GM12878 (cell line): ENCODE data around the gene ZSWIM2. TPM values are rescaled to one million over a fixed set of nuclear protein-coding genes. Genes with fewer than 3 reads are reported as not detected.

Experiments used
- ATAC-seq: fragments of 200-7000 bp; cut with Tn5 transposase; 3 replicates; pipeline ENCODE4 v1.9.1; 2020; ENCODE audit warnings: mild to moderate bottlenecking, moderate library complexity
- BruUV-seq: library from RNA; stranded (reverse); fragments of 400-500 nt; replicated peaks from 2 replicates; lab custom pipeline; 2021; lab: Mats Ljungman, UMichigan
- CTCF ChIA-PET: fragments of 300-600 bp; sonication (Branson Sonifier 250); formaldehyde crosslinking; extraction: SDS; loops from one replicate; lab custom pipeline; 2021; ENCODE audit warnings: inconsistent platforms; lab: Yijun Ruan, JAX
- POLR2A ChIA-PET: fragments of 350-600 bp; formaldehyde crosslinking; extraction: SDS; loops from one replicate; lab custom pipeline; 2021; ENCODE audit warnings: inconsistent platforms; lab: Charles Lee
- RAD21 ChIA-PET: fragments of 300-600 bp; sonication (Branson Sonifier 250); formaldehyde crosslinking; loops from one replicate; lab custom pipeline; 2023; ENCODE audit warnings: antibody characterized with exemption; ENCODE audit not compliant: unreplicated experiment; lab: Charles Lee
- SMC1A ChIA-PET: fragments of 300-600 bp; sonication (Branson Sonifier 250); formaldehyde crosslinking; loops from one replicate; lab custom pipeline; 2023; ENCODE audit not compliant: unreplicated experiment, uncharacterized antibody; lab: Charles Lee
- DNase-seq: peaks from one replicate; pipeline ENCODE4 v3.0.0-alpha.2; 2011; ENCODE audit warnings: low read depth, low spot score
- FAIRE-seq: peaks from 3 replicates; lab custom pipeline; 2011; peaks lifted over from hg19 to GRCh38; lab: Jason Lieb, UNC
- H2AFZ ChIP-seq: 2 replicates; pipeline ENCODE4 v1.6.0; 2011; ENCODE audit warnings: low read depth, low read length, control low read depth; ENCODE audit not compliant: control insufficient read depth
- H3K27ac ChIP-seq: 2 replicates; pipeline ENCODE4 v1.5.1; 2011; ENCODE audit warnings: control low read depth; ENCODE audit not compliant: control insufficient read depth, insufficient read depth
- H3K27me3 ChIP-seq, 2 experiments: replicated peaks in 1 of 2; 2 replicates each; pipeline versions ENCODE4 v1.6.0 to v1.6.1; 2011; ENCODE audit warnings: low read length in 1 of 2; ENCODE audit not compliant: control insufficient read depth in 2 of 2, insufficient read depth in 2 of 2
- H3K36me3 ChIP-seq, 2 experiments: 2 replicates each; pipeline ENCODE4 v1.5.1; 2011; ENCODE audit warnings: low read length in 1 of 2; ENCODE audit not compliant: control insufficient read depth in 2 of 2, insufficient read depth in 2 of 2
- H3K4me1 ChIP-seq: 2 replicates; pipeline ENCODE4 v1.6.1; 2011; ENCODE audit warnings: mild to moderate bottlenecking, low read length, moderate library complexity, mixed read lengths; ENCODE audit not compliant: control insufficient read depth, insufficient read depth
- H3K4me2 ChIP-seq: 2 replicates; pipeline ENCODE4 v1.6.0; 2011; ENCODE audit warnings: control low read depth; ENCODE audit not compliant: control insufficient read depth, insufficient read depth
- H3K4me3 ChIP-seq: fragments of 200-600 bp; sonication (generic); 2 replicates; pipeline ENCODE4 v1.5.1; 2016
- H3K79me2 ChIP-seq: 2 replicates; pipeline ENCODE4 v1.6.0; 2011; ENCODE audit warnings: low read length; ENCODE audit not compliant: control insufficient read depth, insufficient read depth
- H3K9ac ChIP-seq: 2 replicates; pipeline ENCODE4 v1.8.0; 2011; ENCODE audit warnings: low read length, control low read depth, mixed read lengths; ENCODE audit not compliant: control insufficient read depth, insufficient read depth
- H3K9me3 ChIP-seq: replicated peaks from 3 replicates; pipeline ENCODE4 v1.5.1; 2011; ENCODE audit warnings: mild to moderate bottlenecking, low read length; ENCODE audit not compliant: control insufficient read depth, insufficient read depth
- H4K20me1 ChIP-seq: 2 replicates; pipeline ENCODE4 v1.6.0; 2011; ENCODE audit not compliant: control insufficient read depth, insufficient read depth
- E2F8 ChIP-seq: fragments of 450-650 bp; IDR thresholded peaks from 2 replicates; pipeline ENCODE4 v1.6.1; 2018; ENCODE audit warnings: mild to moderate bottlenecking, low read depth, moderate library complexity; ENCODE audit not compliant: partially characterized antibody
- HDAC6 ChIP-seq: fragments of 200-600 bp; sonication (generic); IDR thresholded peaks from one replicate; pipeline ENCODE4 v1.8.0; 2017; ENCODE audit warnings: antibody characterized with exemption; ENCODE audit not compliant: unreplicated experiment
- HSF1 ChIP-seq: fragments of 150-350 bp; IDR thresholded peaks from 2 replicates; pipeline ENCODE4 v1.6.1; 2014; ENCODE audit warnings: mild to moderate bottlenecking, low read depth, low read length
- IKZF2 ChIP-seq, 2 experiments: fragments of 450-650 bp; IDR thresholded peaks; 2 replicates each; pipeline ENCODE4 v1.6.1; 2017; ENCODE audit warnings: mild to moderate bottlenecking in 2 of 2, moderate library complexity in 2 of 2
- MAX ChIP-seq: IDR thresholded peaks from 2 replicates; pipeline ENCODE4 v1.6.1; 2012; ENCODE audit warnings: low read depth, low read length, improper control_type of control experiment
- NR2F1 ChIP-seq: fragments of 450-650 bp; conservative IDR thresholded peaks from 2 replicates; pipeline ENCODE4 v1.6.1; 2017; ENCODE audit warnings: mild to moderate bottlenecking
- PAX5 ChIP-seq: IDR thresholded peaks from 2 replicates; pipeline ENCODE4 v1.6.1; 2011; ENCODE audit warnings: low read depth, low read length, borderline replicate concordance
- POU2F2 ChIP-seq: IDR thresholded peaks from 3 replicates; pipeline ENCODE4 v1.6.1; 2011; ENCODE audit warnings: low read depth, mild to moderate bottlenecking, low read length, borderline replicate concordance
- RB1 ChIP-seq: fragments of 450-650 bp; formaldehyde crosslinking; IDR thresholded peaks from 2 replicates; pipeline ENCODE4 v1.6.1; 2017; ENCODE audit warnings: mild to moderate bottlenecking, borderline replicate concordance
- RBBP5 ChIP-seq: fragments of 200-600 bp; sonication (generic); conservative IDR thresholded peaks from 2 replicates; pipeline ENCODE4 v1.6.1; 2016
- USF1 ChIP-seq: IDR thresholded peaks from 2 replicates; pipeline ENCODE4 v1.6.1; 2011; ENCODE audit warnings: borderline replicate concordance, low read depth, mild to moderate bottlenecking, moderate library complexity, mixed read lengths, low read length; ENCODE audit not compliant: insufficient read depth; ENCODE audit errors: extremely low read length
- YY1 ChIP-seq: IDR thresholded peaks from 2 replicates; pipeline ENCODE4 v1.6.1; 2011; ENCODE audit warnings: low read depth, mild to moderate bottlenecking, low read length
- ZBTB33 ChIP-seq: fragments of 450-650 bp; IDR thresholded peaks from 2 replicates; pipeline ENCODE4 v1.6.1; 2017; ENCODE audit warnings: mild to moderate bottlenecking
- ZBTB4 ChIP-seq: fragments of 450-650 bp; formaldehyde crosslinking; IDR thresholded peaks from 2 replicates; pipeline ENCODE4 v1.4.0; 2022; ENCODE audit warnings: mild to moderate bottlenecking, moderate library complexity
- WGBS: methylation state at CpG from one replicate; pipeline ENCODE4 v1.1.6; 2016; ENCODE audit warnings: low lambda C conversion rate; ENCODE audit not compliant: insufficient replicate concordance, insufficient coverage; ENCODE audit errors: missing lambda C conversion rate; 5-methylcytosine and 5-hydroxymethylcytosine counted together
- in situ Hi-C: fragments of 300-500 bp; cut with MboI; formaldehyde crosslinking; loops from 9 replicates; pipeline ENCODE4 v1.14.3; 2018; ENCODE audit warnings: mixed read lengths
- intact Hi-C: fragments of 100-400 bp; cut with micrococcal nuclease; formaldehyde crosslinking; loops from one replicate; pipeline ENCODE4 v1.14.2; 2022; ENCODE audit not compliant: unreplicated experiment
- polyA plus RNA-seq, 11 experiments: library from polyadenylated mRNA; depleted of rRNA in 4 of 11; unstranded in 6 of 11; stranded (reverse) in 5 of 11; fragments of >200 nt; fragmentation: Nextera tagmentation in 4 of 11; fragmentation: Illumina TruSeq in 1 of 11; extraction: Ambion mirVana in 4 of 11; extraction: Trizol in 1 of 11; gene quantifications; 1 replicate in 1 of 11; 2 replicates in 10 of 11; pipeline versions ENCODE4 v1.2.1 to v1.2.3, GENCODE V29; 2011 to 2016; ENCODE audit warnings: inconsistent platforms in 2 of 11, missing spikeins in 2 of 11, low read depth in 1 of 11
- total RNA-seq, 4 experiments: library from RNA; depleted of rRNA in 3 of 4; stranded (reverse); fragments of >200 nt in 3 of 4; fragmentation: Illumina TruSeq in 1 of 4; extraction: Trizol in 1 of 4; gene quantifications; 2 replicates each; pipeline versions ENCODE4 v1.2.1 to v1.2.3, GENCODE V29; 2013 to 2021

The ZSWIM2 gene
- total and polyA plus RNA-seq, 10 of the 15 experiments (the other 5 are each of a cell fraction or from before 2014, with no cell fraction given) = not detected

- ATAC-seq (no peak), DNase-seq (no peak), FAIRE-seq (no peak)
- in situ Hi-C loops = no loop called here
- no peaks in the 10 kb centered on the region for H3K79me2 ChIP-seq
- H4K20me1 ChIP-seq = no peaks in the 10 kb centered on the region
- H3K36me3 ChIP-seq = no peaks in the 10 kb centered on the region
- intact Hi-C loops = no loop called here
- ChIA-PET CTCF (no interaction called here), SMC1A (interaction anchor here (1.0 to 4.2 kb wide), 4 partner anchors 12 to 20 kb away, joined by 3 to 28 read pairs (median 8); no protein-coding TSS in a partner anchor), RAD21 (no interaction called here), POLR2A (no interaction called here)
- no peak overlapping the region for H2AFZ ChIP-seq
- no peaks in the 10 kb centered on the region for H3K27me3 ChIP-seq
- H3K4me2 ChIP-seq = no peak overlapping the region
- no peaks in the 10 kb centered on the region for H3K4me1 ChIP-seq
- no peak overlapping the region for H3K27ac ChIP-seq
- 15% methylated on average over 2 of the region's 2 CpGs for WGBS
- no TSS peak for BruUV-seq
- H3K4me3 ChIP-seq = no peak overlapping the region
- H3K9me3 ChIP-seq = no peaks in the 10 kb centered on the region
- H3K9ac ChIP-seq = no peak overlapping the region
- no peak for TF ChIP-seq PAX5
- TF ChIP-seq USF1 = no peak
- no peak for TF ChIP-seq ZBTB33
- no peak for TF ChIP-seq HDAC6
- no peak for TF ChIP-seq YY1
- TF ChIP-seq RBBP5 = no peak
- TF ChIP-seq IKZF2 (IDR thresholded peaks at IDR 0.05) = no peak
- no peak for TF ChIP-seq HSF1
- TF ChIP-seq RB1 = no peak
- TF ChIP-seq MAX = no peak
- TF ChIP-seq POU2F2 = no peak
- no peak for TF ChIP-seq E2F8
- TF ChIP-seq ZBTB4 = no peak
- TF ChIP-seq NR2F1 = no peak
Observed at GRCh38 chr2:186883666-186884065, 34.7 kb upstream of the ZSWIM2 start.
